Mononuclear cell (primary cell): ENCODE measurements around the gene PTPRM. TPM values are rescaled to one million over a fixed set of nuclear protein-coding genes. Genes with fewer than 3 reads are reported as not detected.

Source experiments
- H3K27me3 ChIP-seq: 2 replicates; pipeline ENCODE4 v1.6.0; 2011; ENCODE audit warnings: low read length, control low read depth; ENCODE audit not compliant: insufficient read depth
- H3K4me1 ChIP-seq: 2 replicates; pipeline ENCODE4 v1.5.1; 2011; ENCODE audit warnings: mild to moderate bottlenecking, low read length, control low read depth; ENCODE audit not compliant: insufficient read depth
- H3K4me3 ChIP-seq: 2 replicates; pipeline ENCODE4 v1.5.1; 2011; ENCODE audit warnings: mild to moderate bottlenecking, low read length, moderate library complexity
- H3K9me3 ChIP-seq: 2 replicates; pipeline ENCODE4 v1.5.1; 2011; ENCODE audit warnings: low read depth, mild to moderate bottlenecking, control low read depth, low read length
- total RNA-seq: library from RNA; depleted of rRNA; stranded (reverse); fragments of >200 nt; gene quantifications from one replicate; pipeline ENCODE4 v1.2.3, GENCODE V29; 2012

The PTPRM gene
- total RNA-seq, 1 donor, result 8.0 TPM

GRCh38 chr18:8412117-8412516, 845.0 kb downstream of the PTPRM start:
- Histone ChIP-seq H3K27me3 (no peaks in the 10 kb centered on the region), H3K9me3 (no peaks in the 10 kb centered on the region), H3K4me3 (no peak overlapping the region), H3K4me1 (no peaks in the 10 kb centered on the region)

GRCh38 chr18:8413189-8413588, 846.1 kb downstream of the PTPRM start:
- H3K4me3 ChIP-seq, result no peak overlapping the region
- no peaks in the 10 kb centered on the region for H3K9me3 ChIP-seq
- no peaks in the 10 kb centered on the region for H3K27me3 ChIP-seq
- no peaks in the 10 kb centered on the region for H3K4me1 ChIP-seq

- Histone ChIP-seq H3K4me1 (no peaks in the 10 kb centered on the region), H3K27me3 (no peaks in the 10 kb centered on the region), H3K4me3 (no peak overlapping the region), H3K9me3 (no peaks in the 10 kb centered on the region)
Measured at GRCh38 chr18:8413751-8414150, 846.6 kb downstream of the PTPRM start.

- Histone ChIP-seq H3K4me3 (no peak overlapping the region), H3K27me3 (no peaks in the 10 kb centered on the region), H3K4me1 (no peaks in the 10 kb centered on the region), H3K9me3 (no peaks in the 10 kb centered on the region)
Measured at GRCh38 chr18:8416212-8417019, 849.3 kb downstream of the PTPRM start.

GRCh38 chr18:8422391-8422790, 855.3 kb downstream of the PTPRM start:
- Histone ChIP-seq H3K4me1 (no peaks in the 10 kb centered on the region), H3K27me3 (no peaks in the 10 kb centered on the region), H3K4me3 (no peak overlapping the region), H3K9me3 (no peaks in the 10 kb centered on the region)

GRCh38 chr18:8423051-8423557, 856.0 kb downstream of the PTPRM start:
- Histone ChIP-seq H3K27me3 (no peaks in the 10 kb centered on the region), H3K4me1 (no peaks in the 10 kb centered on the region), H3K4me3 (no peak overlapping the region), H3K9me3 (no peaks in the 10 kb centered on the region)

GRCh38 chr18:8424481-8424880, 857.4 kb downstream of the PTPRM start:
- Histone ChIP-seq H3K27me3 (no peaks in the 10 kb centered on the region), H3K4me1 (no peaks in the 10 kb centered on the region), H3K9me3 (no peaks in the 10 kb centered on the region), H3K4me3 (no peak overlapping the region)

GRCh38 chr18:8424917-8425725, 858.0 kb downstream of the PTPRM start:
- Histone ChIP-seq H3K9me3 (no peaks in the 10 kb centered on the region), H3K4me3 (no peak overlapping the region), H3K27me3 (no peaks in the 10 kb centered on the region), H3K4me1 (no peaks in the 10 kb centered on the region)

GRCh38 chr18:8426401-8426800, 859.3 kb downstream of the PTPRM start:
- Histone ChIP-seq H3K9me3 (no peaks in the 10 kb centered on the region), H3K27me3 (no peaks in the 10 kb centered on the region), H3K4me1 (no peaks in the 10 kb centered on the region), H3K4me3 (no peak overlapping the region)

GRCh38 chr18:8427339-8427738, 860.2 kb downstream of the PTPRM start:
- no peaks in the 10 kb centered on the region for H3K27me3 ChIP-seq
- H3K9me3 ChIP-seq, result no peaks in the 10 kb centered on the region
- no peaks in the 10 kb centered on the region for H3K4me1 ChIP-seq
- H3K4me3 ChIP-seq, result no peak overlapping the region

- Histone ChIP-seq H3K27me3 (no peaks in the 10 kb centered on the region), H3K4me3 (no peak overlapping the region), H3K9me3 (no peaks in the 10 kb centered on the region), H3K4me1 (no peaks in the 10 kb centered on the region)
Measured at GRCh38 chr18:8428951-8429350, 861.8 kb downstream of the PTPRM start.

GRCh38 chr18:8431036-8431435, 863.9 kb downstream of the PTPRM start:
- Histone ChIP-seq H3K4me3 (no peak overlapping the region), H3K27me3 (no peaks in the 10 kb centered on the region), H3K9me3 (no peaks in the 10 kb centered on the region), H3K4me1 (no peaks in the 10 kb centered on the region)

- H3K27me3 ChIP-seq, result no peaks in the 10 kb centered on the region
- H3K4me1 ChIP-seq, result no peaks in the 10 kb centered on the region
- H3K9me3 ChIP-seq, result no peaks in the 10 kb centered on the region
- H3K4me3 ChIP-seq, result no peak overlapping the region
Measured at GRCh38 chr18:8433323-8433722, 866.2 kb downstream of the PTPRM start.

- no peaks in the 10 kb centered on the region for H3K4me1 ChIP-seq
- H3K4me3 ChIP-seq, result no peak overlapping the region
- H3K27me3 ChIP-seq, result no peaks in the 10 kb centered on the region
- no peaks in the 10 kb centered on the region for H3K9me3 ChIP-seq
Measured at GRCh38 chr18:8433771-8434170, 866.7 kb downstream of the PTPRM start.

GRCh38 chr18:8435376-8435775, 868.3 kb downstream of the PTPRM start:
- H3K9me3 ChIP-seq, result no peaks in the 10 kb centered on the region
- H3K27me3 ChIP-seq, result no peaks in the 10 kb centered on the region
- no peak overlapping the region for H3K4me3 ChIP-seq
- no peaks in the 10 kb centered on the region for H3K4me1 ChIP-seq
